OCI-LY7 (cell line): ENCODE measurements around the gene TYMP. TPM values are rescaled to one million over a fixed set of nuclear protein-coding genes. Genes with fewer than 3 reads are reported as not detected.

Source experiments
- BruUV-seq: library from RNA; stranded (reverse); fragments of 400-500 nt; replicated peaks from 2 replicates; lab custom pipeline; 2021; lab: Mats Ljungman, UMichigan
- CTCF ChIA-PET: fragments of 300-600 bp; sonication (Branson Sonifier 250); formaldehyde crosslinking; loops from one replicate; lab custom pipeline; 2022; ENCODE audit warnings: antibody characterized with exemption; ENCODE audit not compliant: unreplicated experiment; lab: Charles Lee
- POLR2A ChIA-PET: fragments of 300-600 bp; sonication (Branson Sonifier 250); formaldehyde crosslinking; loops from one replicate; lab custom pipeline; 2022; ENCODE audit warnings: antibody characterized with exemption; lab: Charles Lee
- DNase-seq: peaks from one replicate; pipeline ENCODE4 v3.0.0-alpha.2; 2015; ENCODE audit warnings: low spot score
- H2AFZ ChIP-seq: fragments of 200-600 bp; sonication (generic), shearing (Covaris generic); 2 replicates; pipeline ENCODE4 v1.6.1; 2014; ENCODE audit warnings: mild to moderate bottlenecking, antibody characterized with exemption, low read length, moderate library complexity
- H3K27ac ChIP-seq: fragments of 200-600 bp; sonication (generic); 2 replicates; pipeline ENCODE4 v1.5.1; 2014; ENCODE audit warnings: mixed run types, low read depth, mild to moderate bottlenecking, moderate library complexity, low read length, inconsistent platforms; ENCODE audit not compliant: poor library complexity, severe bottlenecking
- H3K36me3 ChIP-seq: fragments of 200-600 bp; sonication (generic); 2 replicates; pipeline ENCODE4 v1.6.1; 2014; ENCODE audit warnings: mild to moderate bottlenecking, antibody characterized with exemption, low read length, moderate library complexity, mixed read lengths; ENCODE audit not compliant: insufficient read depth
- H3K4me1 ChIP-seq: fragments of 200-600 bp; sonication (generic); 2 replicates; pipeline ENCODE4 v1.5.1; 2014; ENCODE audit warnings: mild to moderate bottlenecking, low read length; ENCODE audit not compliant: insufficient read depth, poor library complexity, severe bottlenecking
- H3K4me2 ChIP-seq: fragments of 200-600 bp; sonication (generic); 2 replicates; pipeline ENCODE4 v1.6.1; 2014; ENCODE audit warnings: mild to moderate bottlenecking, low read length
- H3K4me3 ChIP-seq: fragments of 200-600 bp; sonication (generic); 2 replicates; pipeline ENCODE4 v1.5.1; 2014; ENCODE audit warnings: mild to moderate bottlenecking, low read depth, low read length; ENCODE audit not compliant: poor library complexity, severe bottlenecking
- H3K79me2 ChIP-seq: fragments of 200-600 bp; sonication (generic); 2 replicates; pipeline ENCODE4 v1.6.1; 2016; ENCODE audit warnings: low read depth, mild to moderate bottlenecking, low read length, moderate library complexity, mixed read lengths; ENCODE audit not compliant: insufficient read depth
- H3K9me2 ChIP-seq: fragments of 200-600 bp; sonication (generic); 2 replicates; pipeline ENCODE4 v1.6.1; 2016; ENCODE audit warnings: mild to moderate bottlenecking, low read length, mixed read lengths; ENCODE audit not compliant: insufficient read depth
- H3K9me3 ChIP-seq: fragments of 200-600 bp; sonication (generic); 2 replicates; pipeline ENCODE4 v1.6.1; 2014; ENCODE audit warnings: mild to moderate bottlenecking, mixed run types, low read length, mixed read lengths
- H4K20me1 ChIP-seq: fragments of 200-600 bp; sonication (generic); 2 replicates; pipeline ENCODE4 v1.6.1; 2014; ENCODE audit warnings: mild to moderate bottlenecking, antibody characterized with exemption, low read length, moderate library complexity, mixed read lengths; ENCODE audit not compliant: insufficient read depth
- EZH2phosphoT487 ChIP-seq: fragments of 200-600 bp; sonication (generic); IDR thresholded peaks from 2 replicates; pipeline ENCODE4 v1.6.1; 2018; ENCODE audit warnings: low read depth, borderline replicate concordance, mild to moderate bottlenecking, mixed run types, antibody characterized with exemption, low read length, moderate library complexity, mixed read lengths
- intact Hi-C: fragments of 100-400 bp; cut with micrococcal nuclease; formaldehyde crosslinking; loops from one replicate; pipeline ENCODE4 v1.10.0; 2022; ENCODE audit not compliant: unreplicated experiment
- total RNA-seq, 2 experiments: library from RNA; depleted of rRNA in 1 of 2; stranded (reverse); fragments of >200 nt in 1 of 2; shearing (Covaris generic) in 1 of 2; gene quantifications; 2 replicates each; pipeline ENCODE4 v1.2.3, GENCODE V29; 2014 to 2022
- TF ChIP-seq, protein P1 (sequence below): fragments of 200-600 bp; sonication (generic); conservative IDR thresholded peaks from 2 replicates; pipeline ENCODE4 v1.5.1; 2014; ENCODE audit warnings: mild to moderate bottlenecking, antibody characterized with exemption, low read length, moderate library complexity, mixed read lengths

Gene TYMP
- total RNA-seq, 2 experiments from 2014 or later, result 3.9 to 4.0 TPM

DNA sequence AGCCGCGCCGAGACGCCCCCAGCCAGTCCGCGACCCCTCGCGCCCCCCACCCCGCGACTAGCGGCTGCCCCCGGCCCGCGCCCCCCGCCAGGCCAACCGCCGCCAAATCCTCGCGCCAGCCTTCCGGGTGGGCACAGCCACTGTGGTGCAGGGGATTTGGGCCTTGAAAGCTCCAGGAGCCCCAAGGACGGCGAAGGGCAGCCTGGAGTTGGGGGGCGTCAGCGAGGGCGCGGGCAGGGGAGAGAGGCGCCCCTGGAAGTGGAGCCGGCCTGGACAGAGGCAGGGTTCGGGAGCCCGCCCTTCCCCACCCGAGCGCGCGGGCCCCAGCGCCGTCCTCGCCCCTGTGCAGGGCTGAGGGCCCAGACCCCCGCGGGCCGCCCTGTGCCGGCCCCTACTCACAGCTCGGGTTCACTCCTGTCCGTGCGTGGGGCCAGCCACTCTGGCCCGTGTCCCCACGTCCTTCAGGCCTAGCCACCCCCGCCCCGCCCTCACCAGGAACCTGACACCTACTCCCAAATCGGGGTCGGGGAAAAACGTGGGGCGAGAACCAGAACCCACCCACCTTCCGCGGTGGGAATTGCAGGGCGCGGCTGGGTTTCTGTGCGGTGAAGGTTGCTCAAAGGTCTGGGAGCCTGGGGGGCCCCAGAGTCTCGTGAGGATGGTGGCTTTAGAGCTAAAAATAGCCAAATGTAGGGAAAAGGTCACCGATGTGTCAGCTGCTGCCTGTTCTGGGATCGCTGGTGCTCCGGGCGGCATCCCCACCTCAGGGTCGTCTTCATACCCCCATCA lies 48.4 kb upstream of the TYMP start, which contains the start of gene CPT1B:
Gene CPT1B, minus strand, starts transcription at position 441 of the 789 bp plus-strand sequence. CDS start 512 bp downstream, outside the sequence.
- Histone ChIP-seq H3K9me2 (no peaks in the 10 kb centered on the region), H3K4me2 (no peak within 1 kb of the TSS), H4K20me1 (0 out of 2 replicates have a peak, but pooled peaks cover 7% of the 10 kb centered on the region), H3K4me3 (no peak within 1 kb of the TSS), H3K9me3 (no peaks in the 10 kb centered on the region), H3K36me3 (peaks cover 79% of the 10 kb centered on the region), H2AFZ (no peak within 1 kb of the TSS), H3K79me2 (peaks cover 12% of the 10 kb centered on the region), H3K27ac (no peak within 1 kb of the TSS), H3K4me1 (peaks cover 10% of the 10 kb centered on the region)
- no TSS peak for BruUV-seq
- no peak for DNase-seq
- POLR2A ChIA-PET, result interaction anchor here (0.9 kb wide), 1 partner anchor 41 kb away, joined by 4 read pairs; no protein-coding TSS in a partner anchor
- CTCF ChIA-PET, result no interaction called here
- TF ChIP-seq, protein P1, sequence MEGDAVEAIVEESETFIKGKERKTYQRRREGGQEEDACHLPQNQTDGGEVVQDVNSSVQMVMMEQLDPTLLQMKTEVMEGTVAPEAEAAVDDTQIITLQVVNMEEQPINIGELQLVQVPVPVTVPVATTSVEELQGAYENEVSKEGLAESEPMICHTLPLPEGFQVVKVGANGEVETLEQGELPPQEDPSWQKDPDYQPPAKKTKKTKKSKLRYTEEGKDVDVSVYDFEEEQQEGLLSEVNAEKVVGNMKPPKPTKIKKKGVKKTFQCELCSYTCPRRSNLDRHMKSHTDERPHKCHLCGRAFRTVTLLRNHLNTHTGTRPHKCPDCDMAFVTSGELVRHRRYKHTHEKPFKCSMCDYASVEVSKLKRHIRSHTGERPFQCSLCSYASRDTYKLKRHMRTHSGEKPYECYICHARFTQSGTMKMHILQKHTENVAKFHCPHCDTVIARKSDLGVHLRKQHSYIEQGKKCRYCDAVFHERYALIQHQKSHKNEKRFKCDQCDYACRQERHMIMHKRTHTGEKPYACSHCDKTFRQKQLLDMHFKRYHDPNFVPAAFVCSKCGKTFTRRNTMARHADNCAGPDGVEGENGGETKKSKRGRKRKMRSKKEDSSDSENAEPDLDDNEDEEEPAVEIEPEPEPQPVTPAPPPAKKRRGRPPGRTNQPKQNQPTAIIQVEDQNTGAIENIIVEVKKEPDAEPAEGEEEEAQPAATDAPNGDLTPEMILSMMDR, result no peak
- TF ChIP-seq EZH2phosphoT487, result no peak
- intact Hi-C loops, result no loop called here

DNA sequence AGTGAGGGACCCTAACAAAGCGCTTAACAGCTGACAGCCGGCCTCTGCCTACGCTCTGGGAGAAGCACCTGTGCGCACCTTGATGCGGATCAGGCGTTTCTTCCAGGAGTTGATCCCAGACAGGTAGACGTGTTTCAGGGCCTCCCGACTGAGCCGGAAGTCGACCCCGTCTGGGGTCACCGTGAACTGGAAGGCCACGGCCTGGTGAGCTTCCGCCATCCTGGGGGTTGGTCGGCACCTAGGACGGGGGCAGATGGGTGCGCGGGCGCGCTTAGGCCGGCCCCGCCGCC lies 47.8 kb upstream of the TYMP start:
- DNase-seq, result no peak
- H4K20me1 ChIP-seq, result 0 out of 2 replicates have a peak, but pooled peaks cover 7% of the 10 kb centered on the region
- no TSS peak for BruUV-seq
- no peaks in the 10 kb centered on the region for H3K9me3 ChIP-seq
- H3K27ac ChIP-seq, result no peak overlapping the region
- peaks cover 10% of the 10 kb centered on the region for H3K4me1 ChIP-seq
- intact Hi-C loops, result no loop called here
- H2AFZ ChIP-seq, result no peak overlapping the region
- TF ChIP-seq EZH2phosphoT487, result no peak
- TF ChIP-seq, protein P1, result no peak
- H3K36me3 ChIP-seq, result peaks cover 84% of the 10 kb centered on the region
- H3K9me2 ChIP-seq, result no peaks in the 10 kb centered on the region
- no peak overlapping the region for H3K4me3 ChIP-seq
- POLR2A ChIA-PET, result no interaction called here
- H3K4me2 ChIP-seq, result no peak overlapping the region
- peaks cover 12% of the 10 kb centered on the region for H3K79me2 ChIP-seq
- CTCF ChIA-PET, result no interaction called here
